ENCODE results near the gene PCF11. TPM values are rescaled to one million over a fixed set of nuclear protein-coding genes. Genes with fewer than 3 reads are reported as not detected.

PCF11 gene
- total RNA-seq, 1 donor from 2014 or later, result 53.2 TPM

DNA sequence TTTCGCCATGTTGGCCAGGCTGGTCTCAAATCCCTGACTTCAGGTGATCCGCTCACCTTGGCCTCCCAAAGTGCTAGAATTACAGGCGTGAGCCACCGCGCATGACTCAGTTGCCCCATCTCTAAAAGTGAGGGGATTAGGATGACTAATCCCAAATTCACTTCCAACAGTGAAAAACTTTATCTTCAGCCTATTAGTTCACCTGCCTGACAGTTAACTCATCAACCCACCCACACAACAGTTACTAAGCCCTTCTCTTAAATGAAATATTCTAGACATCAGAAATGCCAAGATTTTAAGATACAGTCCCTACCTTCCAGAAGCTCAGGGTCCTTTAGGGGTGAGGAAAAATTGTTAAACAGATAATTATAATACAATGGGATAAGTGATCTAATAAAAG is 34.6 kb downstream of the PCF11 start:
- no peak for DNase-seq (ENCODE audit: low spot score)
- peak overlapping the region; percentile 65 for H3K27ac Mint-ChIP-seq (ENCODE audit: unreplicated experiment)
- H3K4me1 Mint-ChIP-seq (ENCODE audit: unreplicated experiment), result peaks cover 39% of the 10 kb centered on the region
- H3K27me3 Mint-ChIP-seq (ENCODE audit: unreplicated experiment), result peaks cover 26% of the 10 kb centered on the region
- no peaks in the 10 kb centered on the region for H3K9me3 Mint-ChIP-seq (ENCODE audit: unreplicated experiment)
- peaks cover 32% of the 10 kb centered on the region for H3K36me3 Mint-ChIP-seq (ENCODE audit: low read depth, unreplicated experiment)
- TF ChIP-seq CTCF (IDR thresholded peaks at IDR 0.05; ENCODE audit: unreplicated experiment), result no peak
- no peak overlapping the region for H3K4me3 Mint-ChIP-seq (ENCODE audit: unreplicated experiment)

DNA sequence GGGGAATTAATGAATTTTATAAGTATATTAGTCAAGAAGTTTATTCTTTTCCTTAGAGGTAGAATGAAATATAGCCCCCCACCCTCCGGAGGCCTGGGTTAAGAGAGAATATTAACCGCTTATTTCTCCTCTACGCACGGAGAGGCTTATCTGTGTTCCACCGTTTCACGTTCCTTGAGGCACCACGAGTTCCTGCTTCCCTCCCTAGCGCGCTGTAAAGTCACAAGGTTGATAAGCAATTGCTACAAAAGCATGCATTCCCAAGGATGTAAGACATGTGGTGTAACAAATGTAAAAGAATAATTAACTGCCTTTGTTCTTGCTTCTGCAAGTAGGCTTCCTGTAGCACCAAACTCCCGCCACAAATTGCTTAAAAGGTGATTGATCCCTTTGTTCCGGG is 35.1 kb downstream of the PCF11 start:
- Mint-ChIP-seq H3K4me3 (ENCODE audit: unreplicated experiment) (peak overlapping the region; percentile 97), H3K36me3 (ENCODE audit: low read depth, unreplicated experiment) (peaks cover 27% of the 10 kb centered on the region), H3K27ac (ENCODE audit: unreplicated experiment) (peak overlapping the region; percentile 92), H3K9me3 (ENCODE audit: unreplicated experiment) (no peaks in the 10 kb centered on the region), H3K27me3 (ENCODE audit: unreplicated experiment) (peaks cover 26% of the 10 kb centered on the region), H3K4me1 (ENCODE audit: unreplicated experiment) (peaks cover 42% of the 10 kb centered on the region)
- DNase-seq (ENCODE audit: low spot score), result no peak
- TF ChIP-seq CTCF (IDR thresholded peaks at IDR 0.05; ENCODE audit: unreplicated experiment), result no peak

DNA sequence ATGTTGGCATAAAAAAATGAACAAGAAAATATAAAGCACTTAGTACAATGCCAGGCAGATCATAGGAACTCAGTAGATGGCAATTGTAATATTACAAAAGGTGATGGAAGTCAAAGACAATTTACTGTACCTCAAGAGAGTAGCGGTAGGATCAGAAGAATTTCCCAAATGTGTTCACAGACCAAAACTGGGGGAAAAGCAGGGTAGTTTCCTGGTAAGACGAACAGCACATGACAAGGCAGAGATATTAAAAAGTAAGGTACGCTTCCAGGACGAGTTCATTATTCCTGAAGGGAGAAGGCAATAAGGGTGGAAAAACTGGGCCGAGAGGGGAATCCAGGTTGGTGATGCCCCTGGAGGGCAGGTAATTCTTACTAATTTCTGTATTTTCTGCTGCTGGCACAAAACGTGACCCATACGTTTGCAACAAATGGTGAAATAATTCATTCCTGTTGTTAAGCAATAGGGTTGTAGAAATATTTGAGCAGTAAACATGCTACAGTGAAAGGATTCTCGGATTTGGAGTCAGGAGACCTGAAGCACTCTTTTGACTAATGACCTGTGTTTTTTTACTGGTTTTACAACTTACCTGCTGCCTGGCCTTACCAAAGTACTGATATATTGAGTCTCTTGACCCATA is 35.8 kb downstream of the PCF11 start:
- Mint-ChIP-seq H3K4me3 (ENCODE audit: unreplicated experiment) (peak overlapping the region; percentile 97), H3K4me1 (ENCODE audit: unreplicated experiment) (peaks cover 42% of the 10 kb centered on the region), H3K36me3 (ENCODE audit: low read depth, unreplicated experiment) (peaks cover 22% of the 10 kb centered on the region), H3K27ac (ENCODE audit: unreplicated experiment) (peak overlapping the region; percentile 92), H3K9me3 (ENCODE audit: unreplicated experiment) (no peaks in the 10 kb centered on the region), H3K27me3 (ENCODE audit: unreplicated experiment) (peaks cover 26% of the 10 kb centered on the region)
- no peak for TF ChIP-seq CTCF (IDR thresholded peaks at IDR 0.05; ENCODE audit: unreplicated experiment)
- no peak for DNase-seq (ENCODE audit: low spot score)

DNA sequence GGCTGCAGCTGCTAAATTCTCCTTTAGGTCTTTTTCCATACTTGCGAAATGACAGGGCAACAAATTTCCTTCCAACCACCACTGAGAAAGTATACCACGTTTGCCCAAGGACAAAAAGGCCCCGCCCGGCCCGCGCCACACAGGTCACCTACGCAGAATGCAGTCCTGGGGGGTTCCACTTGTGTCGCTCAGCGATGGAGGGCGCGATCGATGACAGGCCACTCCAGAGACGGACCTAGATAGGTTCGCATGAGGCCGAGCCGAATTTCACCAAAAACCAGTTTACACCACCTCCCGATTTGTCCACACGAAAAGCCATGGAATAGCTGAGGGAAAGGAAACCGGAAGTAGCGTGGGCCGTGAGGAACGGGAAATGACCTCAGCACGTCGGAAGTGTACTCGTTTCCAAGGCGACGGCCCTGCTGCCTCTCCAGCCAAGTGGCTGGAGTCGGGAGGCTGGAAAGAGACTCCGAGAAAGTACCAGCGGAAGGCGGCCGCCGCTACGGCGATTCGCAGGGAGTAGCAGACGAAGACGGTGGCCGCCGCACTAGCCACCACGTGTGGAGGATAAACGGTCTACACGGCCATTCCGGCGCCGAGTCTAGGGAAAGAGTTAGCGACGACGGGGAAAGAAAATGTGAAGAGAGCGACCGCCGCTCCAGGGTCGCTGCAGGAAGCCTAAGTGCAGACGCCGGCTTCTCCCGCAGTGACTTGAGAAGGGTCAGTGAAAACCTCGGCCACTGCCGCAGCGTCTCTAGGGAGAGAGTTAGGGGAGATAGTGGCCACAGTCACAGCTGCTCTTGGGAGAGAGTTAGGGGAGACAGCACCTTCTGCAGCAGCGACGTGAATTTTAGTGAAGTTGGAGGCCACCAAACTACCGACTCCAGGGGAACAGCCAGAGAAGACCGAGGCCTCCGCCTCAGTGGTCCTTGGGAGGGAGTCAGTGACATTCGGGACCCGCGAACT is 36.7 kb downstream of the PCF11 start, which contains the start of gene ANKRD42:
TSS of gene ANKRD42 (plus strand) at position 398 of the 966 bp plus-strand sequence. CDS start 959 bp downstream, outside the sequence.
- peaks cover 21% of the 10 kb centered on the region for H3K36me3 Mint-ChIP-seq (ENCODE audit: low read depth, unreplicated experiment)
- H3K27me3 Mint-ChIP-seq (ENCODE audit: unreplicated experiment), result peaks cover 26% of the 10 kb centered on the region
- H3K4me1 Mint-ChIP-seq (ENCODE audit: unreplicated experiment), result peaks cover 42% of the 10 kb centered on the region
- no peaks in the 10 kb centered on the region for H3K9me3 Mint-ChIP-seq (ENCODE audit: unreplicated experiment)
- peak; percentile 90 for DNase-seq (ENCODE audit: low spot score)
- peak within 1 kb of the TSS; percentile 97 for H3K4me3 Mint-ChIP-seq (ENCODE audit: unreplicated experiment)
- no peak for TF ChIP-seq CTCF (IDR thresholded peaks at IDR 0.05; ENCODE audit: unreplicated experiment)
- H3K27ac Mint-ChIP-seq (ENCODE audit: unreplicated experiment), result peak within 1 kb of the TSS; percentile 92

Measured in endothelial cell (in vitro differentiated cells).